Vagina (tissue), 2 donors: Measurements from ENCODE around the gene USP26. TPM values are rescaled to one million over a fixed set of nuclear protein-coding genes. Genes with fewer than 3 reads are reported as not detected.
"Not testable (repeated sequence)": the region's sequence is repeated elsewhere in the genome, so short reads cannot be mapped to it uniquely, and the experiment has no call there.

ENCODE experiments used
- DNase-seq, 2 donors: peaks; one replicate each; pipeline ENCODE4 v3.0.0-alpha.2; 2017; ENCODE audit errors: extremely low spot score in 2 of 2
- H3K27ac ChIP-seq: fragments of 200-600 bp; sonication (generic); one replicate; pipeline ENCODE4 v1.5.1; 2019
- H3K27me3 ChIP-seq: fragments of 200-600 bp; sonication (generic); one replicate; pipeline ENCODE4 v1.5.1; 2019
- H3K36me3 ChIP-seq, 2 donors: fragments of 200-600 bp; sonication (generic); one replicate each; pipeline ENCODE4 v1.5.1; 2017 to 2019
- H3K4me1 ChIP-seq: fragments of 200-600 bp; sonication (generic); one replicate; pipeline ENCODE4 v1.5.1; 2019
- H3K4me3 ChIP-seq, 2 donors: fragments of 200-600 bp; sonication (generic); 1 replicate in 1 of 2; 2 replicates in 1 of 2; pipeline ENCODE4 v1.5.1; 2016 to 2019
- H3K9me3 ChIP-seq: fragments of 200-600 bp; sonication (generic); one replicate; pipeline ENCODE4 v1.5.1; 2019
- CTCF ChIP-seq, 3 experiments: fragments of 450-650 bp in 2 of 3; fragments of 200-600 bp in 1 of 3; sonication (generic) in 1 of 3; IDR thresholded peaks; one replicate each; pipeline ENCODE4 v1.5.1; 2017 to 2019; ENCODE audit warnings: antibody characterized with exemption in 3 of 3, mild to moderate bottlenecking in 2 of 3, moderate library complexity in 2 of 3
- POLR2A ChIP-seq, 2 donors: fragments of 450-650 bp; IDR thresholded peaks; one replicate each; pipeline ENCODE4 v1.6.1; 2017; ENCODE audit warnings: antibody characterized with exemption in 2 of 2, mild to moderate bottlenecking in 2 of 2, moderate library complexity in 2 of 2
- POLR2AphosphoS5 ChIP-seq, 2 donors: sonication (generic); formaldehyde crosslinking; IDR thresholded peaks; one replicate each; pipeline ENCODE4 v1.9.0; 2017; ENCODE audit warnings: antibody characterized with exemption in 2 of 2, mild to moderate bottlenecking in 2 of 2, low read depth in 1 of 2; ENCODE audit not compliant: insufficient read depth in 1 of 2
- intact Hi-C: fragments of 100-400 bp; cut with DNase I; formaldehyde crosslinking; loops from one replicate; pipeline ENCODE4 v1.15.1; 2023
- total RNA-seq: library from RNA; depleted of rRNA; stranded (reverse); fragments of >200 nt; gene quantifications from one replicate; pipeline ENCODE4 v1.2.3, GENCODE V29; 2016

USP26 gene
- total RNA-seq, 1 donor from 2014 or later, result not detected

GRCh38 chrX:133089411-133089810 lies 7.5 kb downstream of the USP26 start:
- intact Hi-C loops, result no loop called here
- Histone ChIP-seq H3K36me3 (no peaks in the 10 kb centered on the region), H3K4me1 (no peaks in the 10 kb centered on the region), H3K27me3 (no peaks in the 10 kb centered on the region), H3K27ac (no peak overlapping the region), H3K4me3 (no peak overlapping the region), H3K9me3 (no peaks in the 10 kb centered on the region)
- TF ChIP-seq POLR2A (IDR thresholded peaks at IDR 0.05) (no peak), POLR2AphosphoS5 (IDR thresholded peaks at IDR 0.05; ENCODE audit: insufficient read depth in 1 of 2, low read depth in 1 of 2) (no peak), CTCF (IDR thresholded peaks at IDR 0.05) (no peak)
- no peak for DNase-seq

- intact Hi-C loops, result no loop called here
- no peaks in the 10 kb centered on the region for H3K4me1 ChIP-seq
- no peak for DNase-seq
Observed at GRCh38 chrX:133085785-133086184, 11.1 kb downstream of the USP26 start.

GRCh38 chrX:133085056-133085455 lies 11.9 kb downstream of the USP26 start:
- H3K4me1 ChIP-seq, H3K9me3 ChIP-seq, DNase-seq, H3K27me3 ChIP-seq, intact Hi-C loops, H3K4me3 ChIP-seq, H3K27ac ChIP-seq, H3K36me3 ChIP-seq: not testable (repeated sequence)

More at GRCh38 chrX:133085785-133086184, 11.1 kb downstream of the USP26 start:
- Histone ChIP-seq H3K27ac (no peak overlapping the region), H3K4me3 (no peak overlapping the region), H3K27me3 (no peaks in the 10 kb centered on the region), H3K36me3 (no peaks in the 10 kb centered on the region), H3K9me3 (no peaks in the 10 kb centered on the region)
- no peak for TF ChIP-seq CTCF (IDR thresholded peaks at IDR 0.05)
- no peak for TF ChIP-seq POLR2A (IDR thresholded peaks at IDR 0.05)
- no peak for TF ChIP-seq POLR2AphosphoS5 (IDR thresholded peaks at IDR 0.05; ENCODE audit: insufficient read depth in 1 of 2, low read depth in 1 of 2)

- Histone ChIP-seq H3K27ac (no peak overlapping the region), H3K4me1 (no peaks in the 10 kb centered on the region), H3K27me3 (no peaks in the 10 kb centered on the region), H3K9me3 (no peaks in the 10 kb centered on the region), H3K4me3 (no peak overlapping the region), H3K36me3 (no peaks in the 10 kb centered on the region)
- no peak for DNase-seq
- intact Hi-C loops, result no loop called here
- TF ChIP-seq POLR2AphosphoS5 (IDR thresholded peaks at IDR 0.05; ENCODE audit: insufficient read depth in 1 of 2, low read depth in 1 of 2) (no peak), CTCF (IDR thresholded peaks at IDR 0.05) (no peak), POLR2A (IDR thresholded peaks at IDR 0.05) (no peak)
Observed at GRCh38 chrX:133083899-133084298, 13.0 kb downstream of the USP26 start.

- DNase-seq, result no peak
- TF ChIP-seq POLR2A (IDR thresholded peaks at IDR 0.05), result no peak
- no peak for TF ChIP-seq CTCF (IDR thresholded peaks at IDR 0.05)
- TF ChIP-seq POLR2AphosphoS5 (IDR thresholded peaks at IDR 0.05; ENCODE audit: insufficient read depth in 1 of 2, low read depth in 1 of 2), result no peak
- Histone ChIP-seq H3K36me3 (no peaks in the 10 kb centered on the region), H3K27me3 (no peaks in the 10 kb centered on the region), H3K27ac (no peak overlapping the region), H3K4me3 (no peak overlapping the region), H3K9me3 (no peaks in the 10 kb centered on the region), H3K4me1 (no peaks in the 10 kb centered on the region)
- intact Hi-C loops, result no loop called here
Observed at GRCh38 chrX:133081990-133082389, 14.9 kb downstream of the USP26 start.

GRCh38 chrX:133077856-133078255 lies 19.1 kb downstream of the USP26 start:
- H3K36me3 ChIP-seq, H3K27ac ChIP-seq, intact Hi-C loops, DNase-seq, H3K9me3 ChIP-seq, H3K4me1 ChIP-seq, H3K27me3 ChIP-seq, H3K4me3 ChIP-seq: not testable (repeated sequence)
